ELF-1 (cell line): ENCODE results near the gene PATE1.

Source experiments
- DNase-seq: peaks from one replicate; pipeline ENCODE4 v3.0.0-alpha.2; 2016; ENCODE audit warnings: low read depth, low spot score

The PATE1 gene

DNA sequence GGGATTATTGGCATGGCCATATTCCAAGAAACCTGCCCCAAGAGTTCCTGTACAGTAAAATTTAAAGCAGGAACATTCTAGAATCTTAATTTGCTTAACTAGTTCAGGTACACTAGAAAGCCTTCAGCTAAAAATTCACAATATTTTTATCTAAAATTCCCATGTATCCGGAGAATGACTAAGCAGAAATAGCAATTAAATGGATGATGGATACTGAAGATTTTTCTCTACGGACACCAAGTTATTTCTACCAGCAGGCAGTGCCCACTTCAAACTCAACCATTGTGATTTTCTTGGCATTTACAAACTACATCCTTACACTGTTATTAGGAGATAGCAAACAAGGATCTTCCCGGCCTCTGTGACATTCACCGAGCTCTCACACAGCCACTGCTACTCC lies 44.7 kb downstream of the PATE1 start:
- DNase-seq, result no peak

DNA sequence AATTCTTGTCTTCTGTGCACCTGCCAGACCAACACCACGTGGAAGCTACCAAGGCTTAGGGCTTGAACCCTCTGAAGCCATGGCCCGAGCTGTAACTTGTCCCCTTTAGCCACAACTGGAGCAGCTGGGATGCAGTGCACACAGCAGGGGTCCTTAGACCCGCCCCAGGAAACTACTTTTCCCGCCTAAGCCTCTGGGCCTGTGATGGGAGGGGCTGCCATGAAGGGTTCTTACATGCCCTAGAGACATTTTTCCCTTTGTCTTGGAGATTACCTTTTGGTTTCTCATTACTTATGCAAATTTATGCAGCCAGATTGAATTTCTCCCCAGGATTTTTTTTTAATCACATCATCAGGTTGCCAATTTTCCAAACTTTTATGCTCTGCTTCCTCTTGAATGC lies 51.6 kb downstream of the PATE1 start:
- DNase-seq, result peak; percentile 84
